Heart left ventricle (tissue), 16 donors: ENCODE measurements around the gene C14orf119. TPM values are rescaled to one million over a fixed set of nuclear protein-coding genes. Genes with fewer than 3 reads are reported as not detected.

Source experiments
- ATAC-seq, 4 donors: fragments of 200-7000 bp; cut with Tn5 transposase; one replicate each; pipeline ENCODE4 v1.9.1; 2020 to 2022; ENCODE audit warnings: moderate library complexity in 4 of 4, mild to moderate bottlenecking in 3 of 4, moderate number of reproducible peaks in 1 of 4
- DNase-seq, 5 donors: peaks; one replicate each; pipeline ENCODE4 v3.0.0-alpha.2; 2020
- H3K27ac ChIP-seq, 12 donors: fragments of 200-600 bp; sonication (generic) in 4 of 12; one replicate each; pipeline versions ENCODE4 v1.5.0 to v1.8.0; 2016 to 2022; ENCODE audit warnings: mild to moderate bottlenecking in 2 of 12
- H3K27me3 ChIP-seq, 9 donors: fragments of 200-600 bp; sonication (generic) in 2 of 9; one replicate each; pipeline versions ENCODE4 v1.5.1 to v1.8.0; 2016 to 2022; ENCODE audit warnings: mild to moderate bottlenecking in 3 of 9
- H3K36me3 ChIP-seq, 9 donors: fragments of 200-600 bp; sonication (generic) in 2 of 9; one replicate each; pipeline versions ENCODE4 v1.5.0 to v1.8.0; 2018 to 2022; ENCODE audit warnings: mild to moderate bottlenecking in 2 of 9
- H3K4me1 ChIP-seq, 12 donors: fragments of 200-600 bp; sonication (generic) in 4 of 12; one replicate each; pipeline versions ENCODE4 v1.5.0 to v1.8.0; 2016 to 2022; ENCODE audit warnings: mild to moderate bottlenecking in 3 of 12
- H3K4me3 ChIP-seq, 12 donors: fragments of 200-600 bp; sonication (generic) in 4 of 12; one replicate each; pipeline versions ENCODE4 v1.5.0 to v1.8.0; 2017 to 2022; ENCODE audit warnings: mild to moderate bottlenecking in 9 of 12, moderate library complexity in 4 of 12
- H3K9me3 ChIP-seq, 12 donors: fragments of 200-600 bp; sonication (generic) in 4 of 12; one replicate each; pipeline versions ENCODE4 v1.5.0 to v1.8.0; 2016 to 2022; ENCODE audit warnings: mild to moderate bottlenecking in 1 of 12
- POLR2A ChIP-seq, 2 donors: fragments of 450-650 bp; IDR thresholded peaks; one replicate each; pipeline ENCODE4 v1.6.1; 2017; ENCODE audit warnings: antibody characterized with exemption in 2 of 2, mild to moderate bottlenecking in 2 of 2, moderate library complexity in 2 of 2
- WGBS, 4 donors: extraction: QIAGEN DNeasy Blood & Tissue Kit in 2 of 4; methylation state at CpG; one replicate each; pipeline versions ENCODE4 v1.1.5 to v1.1.7; 2013 to 2018; 5-methylcytosine and 5-hydroxymethylcytosine counted together
- intact Hi-C, 10 donors: fragments of 100-400 bp; cut with DNase I; formaldehyde crosslinking; loops; one replicate each; pipeline versions ENCODE4 v1.11.1 to v1.14.2; 2022
- polyA plus RNA-seq, 2 donors: library from polyadenylated mRNA; stranded (reverse); fragments of 200-250 nt; gene quantifications; one replicate each; pipeline ENCODE4 v1.2.3, GENCODE V29; 2013
- total RNA-seq, 9 donors: library from RNA; depleted of rRNA in 2 of 9; stranded (reverse); fragments of >200 nt in 2 of 9; fragmentation: NEBNext Ultra II Directional in 3 of 9; extraction: Animal tissue kit (Norgen Biotek cat#: 25700) in 3 of 9; gene quantifications; one replicate each; pipeline versions ENCODE4 v1.1.0 to v1.2.4, GENCODE V29; 2016 to 2023
- TF ChIP-seq, protein P1 (sequence below), 12 donors: fragments of 200-600 bp; sonication (generic) in 4 of 12; IDR thresholded peaks; one replicate each; pipeline versions ENCODE4 v1.5.0 to v1.8.0; 2018 to 2022; ENCODE audit warnings: antibody characterized with exemption in 12 of 12, mild to moderate bottlenecking in 5 of 12
- donor health status: ischemic (EF 13 %, LVEDD 7.1; RV severe dilation, severe dysfunction).
- donor health status: healthy with polysubstance abuse.
- donor health status: DM: no; HTN: yes; CAD: no.
- donor health status: DM: no; HTN: no; CAD: no.
- donor health status: ischemic (EF 25% LVEDD 6.9; RV normal size, moderate dysfunction).
- donor health status: ischemic (EF 25% LVEDD 5.7; RV mildly dilated, moderate dysfunction).
- donor health status: healthy.
- donor health status: DM: yes; HTN: yes; CAD: no.
- donor health status: ischemic (EF 35%, LVEDD 5.7; RV mildly dilated, moderate dysfunction).
- donor health status: nonischemic (EF 11% LVEDD 7.7; RV severe dilation, severe dysfunction).
- donor health status: DM: yes; HTN: yes; CAD: no.
- donor health status: PGD.
- donor health status: ischemic (EF 29% LVEDD 5.4; RV normal size, mild dysfunction).
- donor health status: nonischemic (EF 23%, LVEDD 6.1; RV moderate dilation, normal function).

C14orf119 gene
- total and polyA plus RNA-seq, 11 donors: 8.1 to 47.7 (median 29.6) TPM

DNA sequence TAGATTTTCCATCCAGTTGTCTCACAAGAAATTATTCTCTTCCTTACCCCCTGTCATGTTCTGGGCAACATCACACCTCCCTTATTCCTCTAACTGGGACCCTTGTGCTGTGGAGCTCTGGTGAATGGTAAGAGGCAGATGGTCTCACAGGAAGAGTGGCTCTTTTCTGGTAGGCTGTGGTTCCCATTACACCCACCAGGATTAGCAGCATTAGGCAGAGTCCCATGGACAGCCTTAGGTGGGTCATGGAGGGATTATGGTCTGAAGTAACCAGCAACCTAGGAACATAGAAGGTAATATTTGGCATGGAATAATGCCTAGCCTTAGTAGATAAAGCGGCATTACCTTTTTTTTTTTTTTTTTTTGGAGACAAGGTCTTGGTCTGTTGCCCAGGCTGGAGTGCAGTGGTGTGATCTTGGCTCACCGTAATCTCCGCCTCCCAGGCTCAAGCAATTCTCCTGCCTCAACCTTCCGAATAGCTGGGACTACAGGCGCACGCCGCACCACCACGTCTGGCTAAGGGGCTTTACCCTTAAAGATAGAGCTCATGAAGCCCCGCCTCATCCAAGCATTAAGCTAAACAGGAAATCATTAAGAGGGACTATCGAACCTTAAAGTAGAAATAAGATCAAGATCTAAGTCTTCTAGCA is 4.0 kb downstream of the C14orf119 start:
- H3K27me3 ChIP-seq: no peaks in the 10 kb centered on the region
- no peak overlapping the region for H3K27ac ChIP-seq
- TF ChIP-seq, protein P1, sequence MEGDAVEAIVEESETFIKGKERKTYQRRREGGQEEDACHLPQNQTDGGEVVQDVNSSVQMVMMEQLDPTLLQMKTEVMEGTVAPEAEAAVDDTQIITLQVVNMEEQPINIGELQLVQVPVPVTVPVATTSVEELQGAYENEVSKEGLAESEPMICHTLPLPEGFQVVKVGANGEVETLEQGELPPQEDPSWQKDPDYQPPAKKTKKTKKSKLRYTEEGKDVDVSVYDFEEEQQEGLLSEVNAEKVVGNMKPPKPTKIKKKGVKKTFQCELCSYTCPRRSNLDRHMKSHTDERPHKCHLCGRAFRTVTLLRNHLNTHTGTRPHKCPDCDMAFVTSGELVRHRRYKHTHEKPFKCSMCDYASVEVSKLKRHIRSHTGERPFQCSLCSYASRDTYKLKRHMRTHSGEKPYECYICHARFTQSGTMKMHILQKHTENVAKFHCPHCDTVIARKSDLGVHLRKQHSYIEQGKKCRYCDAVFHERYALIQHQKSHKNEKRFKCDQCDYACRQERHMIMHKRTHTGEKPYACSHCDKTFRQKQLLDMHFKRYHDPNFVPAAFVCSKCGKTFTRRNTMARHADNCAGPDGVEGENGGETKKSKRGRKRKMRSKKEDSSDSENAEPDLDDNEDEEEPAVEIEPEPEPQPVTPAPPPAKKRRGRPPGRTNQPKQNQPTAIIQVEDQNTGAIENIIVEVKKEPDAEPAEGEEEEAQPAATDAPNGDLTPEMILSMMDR (IDR thresholded peaks at IDR 0.05): peak in 1 of 12 donors; percentile 15
- TF ChIP-seq POLR2A (IDR thresholded peaks at IDR 0.05): no peak
- H3K9me3 ChIP-seq: no peaks in the 10 kb centered on the region
- ATAC-seq: no peak
- H3K4me1 ChIP-seq: peaks cover 0 to 40% (median 18%) of the 10 kb centered on the region in 12 donors
- 54 to 68% (median 65%) methylated on average over 10 of the region's 10 CpGs for WGBS, 4 donors
- intact Hi-C loops: loop anchor here in 1 of 10 donors (10.0 kb wide), 1 partner anchor 205 kb away; the partner anchor contains the start of genes BCL2L2 and PPP1R3E
- H3K36me3 ChIP-seq: peaks cover 0 to 26% (median 14%) of the 10 kb centered on the region in 9 donors
- H3K4me3 ChIP-seq: no peak overlapping the region
- DNase-seq: no peak

DNA sequence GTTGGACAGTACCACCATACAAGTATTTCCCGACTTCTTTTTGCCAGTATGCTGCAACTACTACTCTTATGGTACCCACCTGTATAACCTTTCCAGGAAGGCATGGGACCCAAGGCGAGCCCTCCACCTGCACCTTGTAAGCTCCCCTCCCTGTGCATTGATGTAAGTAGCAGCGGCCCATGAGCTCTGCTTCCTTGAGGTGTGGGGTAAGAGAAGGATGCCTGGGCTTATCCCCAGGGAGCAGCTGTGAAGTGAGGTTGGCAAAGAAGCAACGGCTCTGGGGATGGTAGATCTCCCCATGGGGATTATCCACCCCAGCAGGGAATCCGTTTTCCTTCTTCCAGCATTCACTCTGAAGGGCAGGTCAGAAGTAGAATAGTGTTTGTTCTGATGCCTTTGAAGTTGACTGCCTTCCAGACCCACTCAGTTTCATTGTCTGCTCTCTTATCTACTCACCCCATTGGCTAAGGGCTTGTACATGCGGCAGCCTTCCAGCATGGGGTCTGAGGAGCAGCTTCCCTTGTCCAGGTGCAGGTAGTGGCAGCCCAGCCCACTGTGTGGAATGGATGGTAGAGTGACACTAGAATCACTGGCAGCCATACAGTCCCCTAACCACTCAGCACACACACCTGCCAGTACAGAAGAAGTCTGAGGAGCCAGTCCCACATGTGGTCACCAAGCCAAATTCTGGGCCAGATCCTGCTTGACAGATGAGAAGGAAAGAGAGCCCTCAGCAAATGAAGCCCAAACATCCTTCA is 6.1 kb downstream of the C14orf119 start:
- DNase-seq (no peak), ATAC-seq (peak in 1 of 4 donors; percentile 6)
- H3K27me3 ChIP-seq: no peaks in the 10 kb centered on the region
- WGBS, 4 donors: 61 to 77% (median 72%) methylated on average over 6 of the region's 6 CpGs
- H3K4me1 ChIP-seq: peaks cover 0 to 35% (median 16%) of the 10 kb centered on the region in 12 donors
- H3K9me3 ChIP-seq: no peaks in the 10 kb centered on the region
- no peak overlapping the region for H3K4me3 ChIP-seq
- peaks cover 0 to 26% (median 14%) of the 10 kb centered on the region in 9 donors for H3K36me3 ChIP-seq
- H3K27ac ChIP-seq: no peak overlapping the region
- intact Hi-C loops: no loop called here
- TF ChIP-seq POLR2A (IDR thresholded peaks at IDR 0.05): no peak
- TF ChIP-seq, protein P1 (IDR thresholded peaks at IDR 0.05): no peak

DNA sequence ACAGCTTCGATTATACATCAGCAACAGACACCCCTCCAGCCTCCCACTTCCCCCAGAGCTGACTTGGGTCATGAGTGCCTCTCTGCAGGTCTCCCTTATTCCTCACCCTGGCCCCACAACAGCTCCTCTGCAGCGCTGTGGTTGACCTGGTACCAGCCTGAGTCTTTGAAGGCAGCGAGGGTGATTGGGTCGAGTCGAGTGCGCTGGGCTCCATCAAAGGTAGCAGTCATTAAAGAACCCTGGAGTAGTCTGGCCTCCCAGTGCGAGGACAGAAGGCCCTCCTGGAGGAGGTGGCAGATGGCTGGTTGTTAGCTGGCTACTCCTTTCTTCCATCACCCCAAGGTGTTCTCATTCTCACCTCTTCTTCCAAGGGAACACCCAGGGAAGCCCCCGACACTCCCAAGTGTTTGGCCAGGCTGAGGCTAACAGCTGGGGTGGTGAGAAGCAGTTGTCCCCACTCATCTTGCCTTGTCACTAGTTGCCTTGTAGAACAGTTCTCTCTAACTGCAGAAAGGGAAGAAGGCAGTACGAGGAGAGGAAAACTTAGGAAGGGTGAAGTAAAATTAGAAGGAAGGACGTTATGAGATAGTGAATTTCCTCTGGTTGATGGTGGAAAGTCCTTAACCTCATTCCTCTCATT is 6.8 kb downstream of the C14orf119 start:
- DNase-seq: no peak
- Histone ChIP-seq H3K27me3 (no peaks in the 10 kb centered on the region), H3K36me3 (peaks cover 0 to 26% (median 14%) of the 10 kb centered on the region in 9 donors), H3K4me3 (no peak overlapping the region), H3K27ac (no peak overlapping the region), H3K9me3 (no peaks in the 10 kb centered on the region), H3K4me1 (peaks cover 0 to 28% (median 9%) of the 10 kb centered on the region in 12 donors)
- TF ChIP-seq, protein P1 (IDR thresholded peaks at IDR 0.05): no peak
- no peak for TF ChIP-seq POLR2A (IDR thresholded peaks at IDR 0.05)
- intact Hi-C loops: no loop called here
- no peak for ATAC-seq
- 78 to 84% (median 82%) methylated on average over 7 to 10 of the region's 10 CpGs for WGBS, 4 donors

DNA sequence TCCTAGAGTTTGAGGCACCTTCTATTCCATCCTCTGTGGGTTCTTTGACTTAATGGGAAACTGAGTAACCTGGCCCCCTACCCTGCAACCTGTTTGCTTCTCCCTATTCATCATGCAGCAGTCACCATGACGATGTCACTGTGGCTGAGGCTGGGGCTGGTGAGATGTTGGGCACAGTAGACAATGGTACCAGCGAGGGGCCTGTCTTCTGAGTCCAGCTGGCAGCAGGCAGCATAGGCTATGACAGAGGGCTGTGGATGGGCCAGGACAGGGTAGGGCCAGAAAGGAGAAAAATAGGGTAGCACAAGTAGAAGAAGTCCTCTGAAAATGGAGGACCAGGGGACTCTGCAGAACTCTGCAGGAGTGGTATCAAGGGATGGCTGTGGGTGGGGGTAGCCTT is 7.5 kb downstream of the C14orf119 start:
- DNase-seq (no peak), ATAC-seq (no peak)
- no peaks in the 10 kb centered on the region for H3K27me3 ChIP-seq
- H3K9me3 ChIP-seq: no peaks in the 10 kb centered on the region
- H3K4me1 ChIP-seq: peaks cover 0 to 21% (median 4%) of the 10 kb centered on the region in 12 donors
- H3K27ac ChIP-seq: no peak overlapping the region
- H3K36me3 ChIP-seq: peaks cover 0 to 21% (median 11%) of the 10 kb centered on the region in 9 donors
- TF ChIP-seq, protein P1 (IDR thresholded peaks at IDR 0.05): no peak
- TF ChIP-seq POLR2A (IDR thresholded peaks at IDR 0.05): no peak
- no peak overlapping the region for H3K4me3 ChIP-seq
- intact Hi-C loops: no loop called here
- 95 to 100% (median 98%) methylated on average over 2 of the region's 2 CpGs for WGBS, 4 donors
